Dermis microvascular lymphatic vessel endothelial cell (primary cell): ENCODE data around the gene CUBN. TPM values are rescaled to one million over a fixed set of nuclear protein-coding genes. Genes with fewer than 3 reads are reported as not detected.
A peak's percentile ranks its signal among the peaks of the same experiment; 100 is the strongest.
"Not testable (repeated sequence)": the region's sequence is repeated elsewhere in the genome, so short reads cannot be mapped to it uniquely, and the experiment has no call there.

Experiments used
- DNase-seq, 2 donors: peaks; one replicate each; pipeline versions ENCODE4 v3.0.0 to v3.0.0-alpha.2; 2010; ENCODE audit warnings: low read depth in 2 of 2
- total RNA-seq: library from RNA; depleted of rRNA; stranded (reverse); fragments of >200 nt; gene quantifications from 2 replicates; pipeline ENCODE4 v1.2.1, GENCODE V29; 2014

CUBN gene
- total RNA-seq, 1 donor from 2014 or later: 6.7 TPM

- peak; percentile 87 to 99 for DNase-seq
Measured at GRCh38 chr10:16832351-16833080, 297.1 kb downstream of the CUBN start.

- DNase-seq: peak; percentile 70 to 98
Measured at GRCh38 chr10:16828701-16829175, 300.9 kb downstream of the CUBN start.

GRCh38 chr10:16828114-16828568 is 301.5 kb downstream of the CUBN start:
- DNase-seq: peak; percentile 81 to 95

GRCh38 chr10:16827474-16827873 is 302.1 kb downstream of the CUBN start:
- not testable (repeated sequence) for DNase-seq

GRCh38 chr10:16822726-16823360 is 306.8 kb downstream of the CUBN start:
- DNase-seq: no peak

GRCh38 chr10:16822027-16822426 is 307.6 kb downstream of the CUBN start:
- DNase-seq: no peak

- no peak for DNase-seq
Measured at GRCh38 chr10:16820421-16820820, 309.2 kb downstream of the CUBN start.

- no peak for DNase-seq
Measured at GRCh38 chr10:16820018-16820417, 309.6 kb downstream of the CUBN start.

- no peak for DNase-seq
Measured at GRCh38 chr10:16819436-16819835, 310.2 kb downstream of the CUBN start.

GRCh38 chr10:16819026-16819425 is 310.6 kb downstream of the CUBN start:
- no peak for DNase-seq

- DNase-seq: peak; percentile 99 to 100
Measured at GRCh38 chr10:16817125-16818019, 312.2 kb downstream of the CUBN start, which contains the start of gene RSU1. RSU1 (minus strand) TSS chr10:16817424; CDS start chr10:16817081, 343 bp downstream.

- DNase-seq: no peak
Measured at GRCh38 chr10:16816830-16817124, 312.8 kb downstream of the CUBN start.

GRCh38 chr10:16816171-16816570 is 313.4 kb downstream of the CUBN start:
- no peak for DNase-seq

GRCh38 chr10:16814012-16814411 is 315.6 kb downstream of the CUBN start:
- DNase-seq: no peak

GRCh38 chr10:16812676-16813075 is 316.9 kb downstream of the CUBN start:
- DNase-seq: no peak

GRCh38 chr10:16811765-16812164 is 317.8 kb downstream of the CUBN start:
- DNase-seq: no peak

GRCh38 chr10:16811292-16811691 is 318.3 kb downstream of the CUBN start:
- no peak for DNase-seq

- DNase-seq: peak; percentile 54 to 77
Measured at GRCh38 chr10:16809074-16809718, 320.4 kb downstream of the CUBN start.

GRCh38 chr10:16804123-16804522 is 325.5 kb downstream of the CUBN start:
- no peak for DNase-seq

- no peak for DNase-seq
Measured at GRCh38 chr10:16803464-16803863, 326.1 kb downstream of the CUBN start.

GRCh38 chr10:16799621-16800020 is 330.0 kb downstream of the CUBN start:
- peak in 1 of 2 donors; percentile 40 for DNase-seq
